GF-D8 (cell line): ENCODE data around the gene SMNDC1.

Experiments used
- DNase-seq: peaks from one replicate; lab custom pipeline; 2025; lab: John Stamatoyannopoulos, UW

SMNDC1 gene

DNA sequence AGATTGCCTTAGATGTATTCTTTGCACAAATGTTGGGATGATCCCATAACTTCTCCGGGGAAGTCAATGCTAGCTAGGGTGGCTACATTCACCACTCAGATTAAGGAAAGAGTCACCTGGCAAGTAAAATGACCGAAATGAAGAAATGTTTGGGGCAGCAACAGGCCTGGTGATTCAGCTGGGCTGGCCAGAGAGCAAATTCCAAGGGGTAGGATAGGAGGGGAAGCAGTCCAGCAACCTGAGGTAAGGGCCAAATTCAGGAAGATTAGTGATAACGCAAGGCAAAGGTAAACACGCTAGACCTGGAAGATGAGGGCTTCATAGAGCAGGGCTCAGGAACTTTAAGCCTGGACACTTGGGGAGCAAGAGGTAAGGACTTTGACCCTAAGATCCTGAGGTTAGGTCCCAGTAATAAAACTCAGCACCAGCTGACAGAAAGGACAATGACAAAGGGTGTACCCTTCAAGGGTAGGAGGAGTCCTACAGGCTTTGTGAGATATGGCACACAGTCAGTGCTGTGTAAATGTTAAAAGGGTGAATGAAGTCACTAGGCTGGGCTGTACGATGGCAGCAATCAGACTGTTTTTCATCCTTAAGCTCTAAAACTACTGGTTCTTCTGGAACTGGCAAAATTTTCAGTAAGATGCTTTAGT is 22.7 kb upstream of the SMNDC1 start:
- DNase-seq, result no peak

DNA sequence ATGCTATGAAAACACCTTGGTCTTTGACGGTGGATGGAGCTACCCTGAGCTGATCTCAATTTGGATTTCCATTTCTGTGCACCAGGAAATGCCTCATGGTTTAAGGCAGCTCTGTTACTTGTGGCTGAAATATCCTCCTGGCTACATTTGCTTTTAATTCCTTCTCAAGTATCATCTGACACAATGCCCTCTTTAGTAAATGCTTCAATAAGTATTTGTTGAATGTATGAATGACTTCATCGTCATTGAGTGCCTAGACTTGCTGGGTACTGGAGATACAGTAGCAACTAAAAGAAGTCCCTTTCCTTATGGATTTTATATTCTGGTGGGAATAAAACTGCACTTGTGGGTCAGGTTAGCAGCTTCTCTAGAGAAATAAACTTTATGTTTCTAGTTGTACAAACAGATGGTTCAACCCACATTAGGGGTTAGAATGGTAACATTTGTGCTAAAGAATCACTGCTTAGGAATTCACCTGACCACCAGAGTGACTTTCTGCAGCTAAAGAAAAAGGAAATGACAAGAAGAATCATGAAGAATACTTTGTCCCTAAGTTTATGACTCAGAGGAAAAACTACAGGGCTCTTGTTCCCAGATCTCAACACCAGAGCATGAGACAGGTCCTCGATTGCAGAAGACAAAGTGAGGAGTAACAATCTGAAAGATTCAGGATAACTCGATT is 21.8 kb upstream of the SMNDC1 start:
- DNase-seq, result no peak

DNA sequence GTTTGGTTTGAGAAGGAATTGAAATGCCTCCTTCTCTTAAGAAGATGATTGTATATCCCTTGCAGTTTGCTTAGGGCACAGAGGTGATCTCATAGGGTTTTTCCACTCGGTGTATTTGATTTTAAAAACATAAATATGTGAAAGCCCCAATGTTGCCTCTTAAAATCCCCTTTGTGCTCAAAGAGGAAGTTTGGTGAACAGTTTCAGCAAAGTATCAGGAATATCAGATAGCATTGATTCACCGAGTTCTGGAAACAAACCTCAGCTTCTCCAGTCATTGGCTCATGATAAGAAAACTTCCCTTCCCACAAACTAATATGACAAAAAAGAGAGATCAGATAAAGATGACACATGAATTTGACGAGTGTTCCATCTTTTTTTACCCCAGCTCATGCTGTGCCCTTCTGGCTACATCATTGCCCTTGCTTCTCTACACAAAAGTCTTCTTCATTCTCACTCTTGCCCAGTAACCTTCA is 20.1 kb upstream of the SMNDC1 start:
- DNase-seq, result no peak

DNA sequence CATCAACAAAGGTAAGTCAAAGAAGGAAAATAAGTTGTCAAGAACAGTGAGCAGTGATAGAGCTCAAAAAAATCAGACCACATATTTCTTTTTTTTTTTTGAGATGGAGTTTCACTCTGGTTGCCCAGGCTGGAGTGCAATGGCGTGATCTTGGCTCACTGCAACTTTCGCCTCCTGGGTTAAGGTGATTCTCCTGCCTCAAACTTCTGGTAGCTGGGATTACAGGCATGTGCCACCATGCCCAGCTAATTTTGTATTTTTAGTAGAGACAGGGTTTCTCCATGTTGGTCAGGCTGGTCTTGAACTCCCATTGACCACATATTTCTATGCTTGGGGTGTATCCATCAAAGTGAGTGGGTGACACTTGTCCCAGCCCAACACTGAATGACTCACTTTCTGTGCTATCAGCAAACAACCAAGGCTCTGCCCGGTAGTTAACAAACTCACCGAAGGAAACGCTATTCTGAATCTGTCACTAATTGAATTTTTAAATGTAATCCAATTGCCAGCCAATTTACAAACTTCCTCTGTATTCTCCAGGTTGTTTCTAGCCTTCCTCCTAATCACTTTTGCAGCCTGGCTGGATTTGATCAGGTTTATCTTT is 19.6 kb upstream of the SMNDC1 start:
- no peak for DNase-seq

DNA sequence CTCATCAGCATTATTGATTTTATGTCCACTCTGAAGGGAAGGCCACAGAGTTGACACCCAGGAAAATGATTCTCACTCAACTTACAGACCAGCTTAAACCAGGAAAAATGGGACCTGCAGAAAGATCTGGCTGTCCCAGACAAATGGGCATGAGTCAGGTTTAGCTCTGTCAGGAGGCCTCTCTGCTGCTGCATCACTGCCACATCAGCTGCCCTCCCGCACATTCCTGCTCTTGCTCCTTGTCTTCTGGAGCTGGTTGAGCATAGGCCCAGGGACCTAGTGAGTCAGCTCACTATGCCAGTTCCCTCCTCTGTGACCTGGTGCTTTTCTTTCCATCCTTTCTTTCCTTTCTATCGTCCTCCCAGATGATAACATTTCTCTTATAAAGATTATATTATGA is 18.8 kb upstream of the SMNDC1 start:
- DNase-seq, result no peak

DNA sequence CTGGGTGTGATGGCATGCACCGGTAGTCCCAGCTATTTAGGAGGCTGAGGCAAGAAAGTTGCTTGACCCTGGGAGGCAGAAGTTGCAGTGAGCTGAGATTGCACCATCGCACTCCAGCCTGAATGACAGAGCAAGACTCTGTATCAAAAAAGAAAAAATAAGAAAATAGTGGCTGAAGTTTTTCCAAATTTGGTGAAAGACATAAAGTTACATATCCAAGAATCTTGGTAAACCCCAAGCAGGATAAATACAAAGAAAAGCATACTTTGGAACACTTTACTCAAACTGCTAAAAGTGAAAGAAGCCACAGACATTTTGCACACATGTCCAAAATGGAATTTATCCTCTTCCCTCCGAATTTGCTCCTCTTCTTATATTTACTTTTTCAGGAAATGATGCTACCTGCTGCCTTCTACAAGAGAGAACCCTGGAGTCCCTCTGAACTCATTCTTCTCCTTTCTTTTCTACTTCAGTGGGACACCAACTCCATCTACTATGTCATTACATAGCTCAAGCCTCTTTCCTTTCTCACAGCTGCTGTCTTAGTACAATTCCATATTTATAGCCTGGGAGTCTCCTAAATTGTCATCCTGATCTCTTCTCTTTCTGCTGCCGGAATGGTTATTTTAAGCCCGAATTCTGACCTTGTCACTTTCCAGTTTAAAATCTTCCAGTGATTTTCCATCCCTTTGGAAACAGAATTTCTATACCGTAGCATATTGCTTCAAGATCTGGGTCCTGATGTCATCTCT is 17.3 kb upstream of the SMNDC1 start:
- no peak for DNase-seq

DNA sequence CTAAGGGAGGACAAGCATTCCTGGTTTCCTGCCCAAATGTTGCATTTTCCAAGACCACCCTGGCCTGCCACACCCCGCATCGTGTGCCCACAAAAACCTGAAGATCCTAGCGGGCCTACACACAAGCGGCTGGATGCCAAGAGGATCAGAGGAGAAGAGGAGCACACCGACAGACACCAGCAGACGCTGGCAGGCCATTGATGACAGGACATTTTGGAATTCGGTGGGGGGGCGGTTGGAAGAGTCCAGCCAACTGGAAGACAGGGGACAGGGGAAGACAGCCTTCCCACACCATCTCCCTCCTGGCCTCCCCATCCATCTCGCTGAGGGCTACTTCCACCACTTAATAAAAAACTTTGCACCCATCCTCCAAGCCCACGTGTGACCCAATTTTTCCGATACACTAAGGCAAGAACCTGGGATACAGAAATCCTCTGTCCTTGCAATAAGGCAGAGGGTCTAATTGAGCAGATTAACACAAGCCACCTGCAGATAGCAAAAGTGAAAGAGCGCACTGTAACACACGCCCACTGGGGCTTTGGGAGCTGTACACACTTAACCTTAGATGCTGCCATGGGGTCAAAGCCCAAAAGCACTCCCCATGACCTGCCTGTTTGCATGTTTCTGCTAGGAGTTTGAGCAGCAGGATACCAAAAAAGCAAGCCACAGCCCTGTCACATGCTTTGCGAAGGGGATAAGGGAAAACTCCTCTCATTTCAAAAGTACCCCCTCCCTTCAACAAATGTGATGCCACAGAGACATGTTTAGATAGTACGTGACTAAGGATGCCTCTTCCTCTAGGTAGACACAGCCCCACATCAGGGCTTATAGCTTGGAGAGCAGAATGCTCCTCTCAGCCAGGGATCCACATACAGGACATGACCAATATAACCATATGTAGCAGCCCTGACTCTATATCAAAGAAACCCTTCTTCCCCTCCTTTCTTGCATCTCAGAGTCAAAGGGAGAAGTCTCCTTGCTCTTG is 13.4 kb upstream of the SMNDC1 start:
- no peak for DNase-seq

DNA sequence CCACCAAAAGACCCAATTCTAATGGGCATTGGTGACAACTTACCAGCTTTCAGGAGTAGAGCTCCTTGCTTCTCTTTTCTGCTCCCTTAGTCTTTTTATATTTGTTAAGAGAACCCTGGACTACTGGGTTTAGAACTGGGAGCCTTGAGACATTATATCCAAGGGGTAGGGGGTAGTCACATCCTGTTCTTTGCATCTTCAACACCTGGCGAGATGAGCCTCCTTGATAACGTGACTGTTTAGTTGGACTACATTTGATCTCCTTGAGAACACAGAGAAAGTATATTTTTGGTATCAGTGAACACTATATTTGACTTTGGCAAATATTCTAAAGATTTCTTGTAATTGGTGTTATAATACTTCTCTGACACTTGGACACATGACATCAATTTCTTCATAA is 9.0 kb upstream of the SMNDC1 start:
- DNase-seq, result no peak

DNA sequence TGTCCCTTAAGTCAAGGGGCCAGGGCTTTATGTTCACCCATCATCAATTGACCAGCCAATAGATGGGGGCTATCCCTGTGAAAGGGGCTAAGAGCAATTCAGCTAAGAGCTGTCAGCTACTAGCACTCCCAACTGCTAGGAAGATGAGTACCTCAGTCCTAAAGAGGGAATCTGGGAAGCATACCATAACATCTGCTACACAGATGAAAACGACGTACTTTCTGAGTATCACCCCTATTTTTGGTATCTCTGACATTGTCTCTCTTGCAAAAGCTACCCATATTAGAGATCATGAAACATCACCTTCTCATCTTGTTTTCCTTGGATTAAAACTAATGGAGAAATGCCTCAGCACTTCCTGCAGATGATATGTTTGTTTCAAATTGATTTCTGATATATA is 7.5 kb upstream of the SMNDC1 start:
- no peak for DNase-seq

DNA sequence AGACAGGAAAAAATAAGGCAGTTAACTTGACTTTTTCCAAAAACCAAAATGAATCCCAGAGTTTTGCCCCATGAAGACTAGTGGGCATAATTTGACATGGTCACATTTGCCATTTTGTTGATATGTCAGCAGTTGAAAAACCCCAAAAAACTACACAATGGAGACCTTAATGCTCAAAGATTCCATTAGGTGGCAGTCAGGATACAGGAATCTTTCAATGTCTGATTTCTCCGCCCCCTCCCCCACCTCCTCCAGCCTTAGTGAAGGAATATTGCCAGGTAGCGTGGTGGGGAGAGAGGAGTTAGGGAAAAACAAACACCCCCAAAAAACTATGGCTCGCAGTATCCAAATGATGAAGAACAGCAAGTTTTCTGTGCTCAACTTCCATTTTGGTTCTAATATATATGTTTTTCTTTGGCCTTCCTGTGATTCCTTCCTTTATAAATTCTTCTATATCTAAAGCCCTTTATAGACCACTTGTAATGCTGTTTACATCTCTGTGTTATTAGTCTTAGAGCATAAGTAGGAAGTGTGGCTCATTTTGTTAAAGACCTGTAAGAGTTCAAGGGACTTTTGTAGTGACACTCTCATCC is 6.7 kb upstream of the SMNDC1 start:
- no peak for DNase-seq

DNA sequence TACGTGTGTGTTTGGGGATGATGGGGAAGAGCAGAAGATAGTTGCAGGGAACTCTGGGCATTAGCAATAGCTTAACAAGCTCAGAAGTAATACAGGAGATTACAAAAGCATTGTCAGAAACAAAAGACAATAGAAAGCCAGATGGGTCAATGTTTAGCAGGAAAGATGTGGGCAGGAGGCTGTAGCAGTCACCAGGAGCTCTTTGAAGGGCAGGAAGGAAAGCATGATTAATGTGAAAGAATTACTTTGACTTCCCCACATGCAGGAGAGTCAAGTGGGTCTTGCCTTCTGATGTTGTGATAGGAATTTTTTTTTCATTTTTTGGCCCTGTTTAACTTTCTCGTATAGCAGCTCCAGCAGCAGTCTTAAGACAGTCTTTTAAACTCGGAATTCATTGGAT is 6.0 kb upstream of the SMNDC1 start:
- no peak for DNase-seq

DNA sequence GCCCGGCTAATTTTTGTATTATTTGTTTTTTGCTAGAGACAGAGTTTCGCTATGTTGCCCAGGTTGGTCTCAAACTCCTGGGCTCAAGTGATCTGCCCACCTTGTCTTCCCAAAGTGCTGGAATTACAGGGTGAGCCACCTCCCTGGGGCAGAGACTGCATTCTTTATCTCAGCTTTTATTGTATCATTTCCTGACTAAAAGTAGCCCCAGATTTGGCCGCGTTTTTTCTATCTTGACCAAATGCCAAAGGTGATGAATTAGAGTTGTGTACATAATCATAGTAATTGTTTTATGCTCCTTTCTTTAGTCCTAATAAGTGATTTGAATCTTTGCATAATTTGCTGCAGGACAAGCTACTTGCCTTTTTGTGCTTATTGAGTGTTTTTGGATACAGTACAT is 3.1 kb upstream of the SMNDC1 start:
- DNase-seq, result no peak

DNA sequence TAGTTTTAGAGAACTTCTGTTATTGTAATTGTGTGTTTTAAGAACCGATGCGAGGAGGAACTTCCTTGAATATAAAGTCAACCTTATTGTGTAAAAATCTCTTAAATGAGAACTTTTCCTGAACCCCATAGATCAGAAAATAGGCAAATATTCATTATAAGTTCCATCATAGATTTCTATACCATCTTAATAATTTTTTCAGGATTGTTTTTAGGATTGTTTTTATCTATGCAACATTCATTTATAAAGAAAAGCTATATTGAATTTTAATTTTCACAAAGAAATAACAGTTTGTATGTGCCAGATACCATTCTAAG is 1.7 kb upstream of the SMNDC1 start:
- no peak for DNase-seq

DNA sequence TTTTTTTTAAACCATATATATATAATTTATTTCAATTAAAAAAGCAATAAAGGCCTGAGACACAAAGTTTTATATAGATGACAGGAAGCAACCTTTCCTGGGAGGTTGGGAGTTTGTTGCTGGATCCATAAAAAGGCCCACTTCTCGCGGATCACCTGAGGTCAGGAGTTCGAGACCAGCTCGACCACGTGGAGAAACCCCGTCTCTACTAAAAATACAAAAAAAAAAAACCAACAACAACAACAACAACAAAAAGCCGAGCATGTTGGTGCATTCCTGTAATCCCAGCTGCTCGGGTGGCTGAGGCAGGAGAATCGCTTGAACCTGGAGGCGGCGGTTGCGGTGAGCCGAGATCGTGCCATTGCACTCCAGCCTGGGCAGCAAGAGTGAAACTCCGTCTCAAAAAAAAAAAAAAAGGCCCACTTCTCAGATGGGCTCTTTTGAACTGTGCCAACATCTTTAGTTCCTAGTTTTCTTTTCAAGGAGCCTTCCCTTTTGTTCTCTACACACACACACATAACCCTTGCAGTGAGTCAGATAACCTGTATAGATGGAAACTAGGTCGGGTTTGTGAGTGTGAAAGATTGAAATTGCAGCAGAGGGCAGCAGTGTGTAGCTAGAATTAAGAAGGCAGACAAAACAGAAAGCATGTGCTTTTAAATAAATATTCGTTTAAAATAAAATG is 1.2 kb upstream of the SMNDC1 start:
- DNase-seq, result peak; percentile 78

DNA sequence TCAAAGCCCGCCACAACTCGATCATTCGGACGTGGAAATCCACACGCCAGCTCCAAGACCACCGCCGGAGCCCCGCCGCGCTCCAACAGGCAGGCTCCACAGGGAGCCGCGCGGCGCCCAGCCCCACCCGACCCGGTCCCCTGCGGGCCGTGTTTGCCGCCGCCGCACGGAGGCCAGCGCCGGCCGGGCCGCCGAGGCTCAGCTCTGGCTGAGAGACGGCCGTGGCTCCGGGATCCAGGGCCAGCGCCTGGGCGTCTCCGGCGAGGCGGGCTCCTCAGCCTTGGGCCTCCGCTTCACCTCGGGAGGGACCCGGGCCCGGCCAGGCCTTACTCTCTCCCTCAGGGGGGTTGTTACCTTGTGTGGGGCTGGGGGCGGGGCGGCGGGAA is 333 bp downstream of the SMNDC1 start:
- DNase-seq, result no peak

DNA sequence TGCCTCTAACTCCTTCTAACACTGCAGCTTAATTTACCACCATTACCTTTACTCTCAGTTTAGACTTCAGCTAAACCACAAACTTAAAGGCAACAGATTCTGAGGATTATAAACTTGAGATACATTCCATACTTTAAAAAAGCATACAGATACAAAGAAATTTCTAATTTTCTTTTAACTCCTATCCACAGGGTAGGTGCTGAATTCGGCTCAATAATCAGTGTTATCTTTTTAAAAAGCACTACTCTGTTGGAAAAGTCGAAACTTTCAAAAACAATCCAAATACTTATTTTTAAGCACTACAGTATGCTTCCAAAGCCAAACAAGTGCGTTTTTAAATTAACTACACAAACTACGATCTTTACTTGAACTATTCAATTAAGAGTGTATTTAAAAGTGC is 1.0 kb downstream of the SMNDC1 start:
- no peak for DNase-seq

DNA sequence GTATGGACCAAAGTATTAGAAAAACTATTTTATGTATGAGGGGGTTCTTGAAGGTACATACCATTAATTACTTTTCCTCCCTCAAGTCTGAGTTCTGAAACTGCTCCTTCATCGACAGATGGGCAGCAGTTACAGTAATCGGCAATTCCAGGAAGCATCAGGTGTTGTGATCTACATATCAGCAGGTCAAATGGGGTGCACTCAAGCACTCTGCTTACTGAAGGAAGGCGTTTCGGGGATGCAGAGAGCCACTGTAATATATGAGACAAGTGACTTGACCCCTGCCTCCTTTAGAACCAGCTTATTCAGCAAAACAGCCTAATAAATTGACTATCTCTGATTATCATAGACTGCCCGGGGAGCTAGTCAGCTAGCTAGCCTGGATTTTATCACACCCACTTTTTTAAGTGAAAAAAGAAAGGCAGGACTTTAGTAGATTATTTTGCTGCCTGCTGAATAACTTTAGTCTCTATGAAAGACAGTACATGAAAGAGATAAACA is 4.2 kb downstream of the SMNDC1 start:
- DNase-seq, result no peak

DNA sequence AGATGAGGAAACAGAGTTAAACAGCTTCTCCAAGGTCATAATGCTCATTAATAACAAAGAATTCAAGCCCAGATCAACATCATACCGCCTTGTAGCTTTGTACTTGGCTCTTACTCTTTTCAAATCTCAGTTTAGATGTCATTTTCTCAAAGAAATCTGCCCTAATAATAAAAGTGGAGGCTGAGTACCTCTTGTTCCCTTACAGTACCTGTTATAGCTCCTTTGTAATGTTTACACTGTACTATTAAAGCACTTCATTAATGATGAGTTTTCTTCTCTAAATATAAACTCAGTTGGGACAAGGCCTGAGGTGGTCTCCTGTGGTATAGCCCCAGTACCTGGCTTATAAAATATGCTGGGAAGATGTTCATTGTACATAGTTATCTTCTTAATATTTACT is 7.8 kb downstream of the SMNDC1 start:
- no peak for DNase-seq

DNA sequence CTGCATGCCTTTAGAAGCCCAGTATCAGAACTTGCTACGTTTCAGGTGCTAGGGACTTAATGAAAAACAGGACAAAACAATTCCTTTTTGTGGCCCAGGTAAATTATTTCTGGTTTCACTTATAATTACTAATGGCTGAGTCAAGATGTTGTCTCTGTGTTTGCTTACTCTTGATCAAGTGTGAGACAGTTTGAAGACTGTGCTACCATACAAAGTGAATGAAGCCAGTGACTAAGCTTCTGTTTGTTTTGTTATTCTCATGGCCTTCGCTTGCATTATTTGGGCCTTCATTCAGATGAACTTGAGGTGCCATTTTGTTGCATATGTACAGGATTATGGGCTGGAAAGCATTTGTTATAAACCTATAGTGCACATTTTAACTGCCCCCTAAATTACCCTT is 17.9 kb downstream of the SMNDC1 start:
- DNase-seq, result no peak

DNA sequence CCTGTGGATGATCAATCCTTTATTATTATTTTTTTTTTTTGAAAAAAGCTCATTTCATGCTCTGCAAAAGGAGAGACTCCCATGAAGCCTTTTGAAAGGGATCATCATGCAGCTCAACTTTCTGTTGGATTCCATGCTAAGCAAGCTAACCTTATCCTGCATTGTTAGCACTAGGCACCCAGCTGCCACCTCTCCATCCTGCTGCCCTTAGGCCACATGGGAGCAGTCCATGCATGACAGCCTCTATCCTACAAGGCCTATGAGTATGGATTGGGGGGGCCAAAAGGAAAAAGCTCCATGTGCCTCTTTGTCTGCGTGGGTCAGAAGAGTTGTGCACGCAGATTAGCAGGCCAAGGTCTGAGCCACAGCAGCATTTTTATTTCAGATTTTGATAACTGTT is 19.2 kb downstream of the SMNDC1 start:
- DNase-seq, result no peak

DNA sequence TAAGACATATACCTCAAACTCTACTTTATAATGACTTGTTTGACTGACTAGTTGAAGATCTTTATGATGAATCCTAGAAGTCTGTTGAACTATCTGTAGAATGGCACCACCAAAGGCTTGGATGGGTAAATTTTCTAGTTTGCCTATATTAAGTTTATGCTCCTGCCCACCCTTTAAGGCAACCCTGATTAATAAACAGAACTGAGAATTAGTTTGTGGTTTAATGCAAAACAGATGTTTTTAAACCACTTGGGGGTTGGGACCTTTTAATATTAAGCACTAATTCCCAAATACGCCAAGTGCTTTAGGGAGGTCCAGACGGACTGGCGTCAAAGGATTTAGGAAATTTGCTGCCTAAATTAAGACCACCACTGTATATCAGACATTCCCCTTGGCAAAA is 20.5 kb downstream of the SMNDC1 start:
- DNase-seq, result no peak
